ENCODE measurements around the gene ACYP2. TPM values are rescaled to one million over a fixed set of nuclear protein-coding genes. Genes with fewer than 3 reads are reported as not detected.

Gene ACYP2
- total RNA-seq, 1 donor from 2014 or later = 4.9 TPM

DNA sequence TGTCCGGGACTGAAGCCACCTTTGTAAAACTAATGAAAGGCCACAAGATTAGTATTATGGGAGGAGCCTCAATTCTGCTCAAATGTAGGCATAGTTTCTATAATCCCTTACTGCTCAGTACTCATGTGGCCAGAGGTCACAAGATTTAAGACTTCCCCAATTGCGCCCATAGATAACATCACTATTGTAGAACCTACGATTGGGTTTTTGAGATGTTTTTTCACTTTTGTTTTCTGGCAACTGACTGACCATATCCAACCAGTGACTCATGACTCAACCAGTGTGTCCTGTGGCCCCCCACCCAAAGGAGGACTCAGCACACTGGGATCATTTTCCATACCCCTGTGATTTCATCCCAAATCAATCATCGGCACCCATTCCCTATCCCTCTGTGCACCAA is 155.8 kb downstream of the ACYP2 start:
- H3K4me3 ChIP-seq (ENCODE audit: low read depth, low read length) = no peak overlapping the region
- TF ChIP-seq, protein P1, sequence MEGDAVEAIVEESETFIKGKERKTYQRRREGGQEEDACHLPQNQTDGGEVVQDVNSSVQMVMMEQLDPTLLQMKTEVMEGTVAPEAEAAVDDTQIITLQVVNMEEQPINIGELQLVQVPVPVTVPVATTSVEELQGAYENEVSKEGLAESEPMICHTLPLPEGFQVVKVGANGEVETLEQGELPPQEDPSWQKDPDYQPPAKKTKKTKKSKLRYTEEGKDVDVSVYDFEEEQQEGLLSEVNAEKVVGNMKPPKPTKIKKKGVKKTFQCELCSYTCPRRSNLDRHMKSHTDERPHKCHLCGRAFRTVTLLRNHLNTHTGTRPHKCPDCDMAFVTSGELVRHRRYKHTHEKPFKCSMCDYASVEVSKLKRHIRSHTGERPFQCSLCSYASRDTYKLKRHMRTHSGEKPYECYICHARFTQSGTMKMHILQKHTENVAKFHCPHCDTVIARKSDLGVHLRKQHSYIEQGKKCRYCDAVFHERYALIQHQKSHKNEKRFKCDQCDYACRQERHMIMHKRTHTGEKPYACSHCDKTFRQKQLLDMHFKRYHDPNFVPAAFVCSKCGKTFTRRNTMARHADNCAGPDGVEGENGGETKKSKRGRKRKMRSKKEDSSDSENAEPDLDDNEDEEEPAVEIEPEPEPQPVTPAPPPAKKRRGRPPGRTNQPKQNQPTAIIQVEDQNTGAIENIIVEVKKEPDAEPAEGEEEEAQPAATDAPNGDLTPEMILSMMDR (conservative IDR thresholded peaks at IDR 0.05; ENCODE audit: low read depth, low read length) = no peak
- no peak for DNase-seq (ENCODE audit: low read depth)

DNA sequence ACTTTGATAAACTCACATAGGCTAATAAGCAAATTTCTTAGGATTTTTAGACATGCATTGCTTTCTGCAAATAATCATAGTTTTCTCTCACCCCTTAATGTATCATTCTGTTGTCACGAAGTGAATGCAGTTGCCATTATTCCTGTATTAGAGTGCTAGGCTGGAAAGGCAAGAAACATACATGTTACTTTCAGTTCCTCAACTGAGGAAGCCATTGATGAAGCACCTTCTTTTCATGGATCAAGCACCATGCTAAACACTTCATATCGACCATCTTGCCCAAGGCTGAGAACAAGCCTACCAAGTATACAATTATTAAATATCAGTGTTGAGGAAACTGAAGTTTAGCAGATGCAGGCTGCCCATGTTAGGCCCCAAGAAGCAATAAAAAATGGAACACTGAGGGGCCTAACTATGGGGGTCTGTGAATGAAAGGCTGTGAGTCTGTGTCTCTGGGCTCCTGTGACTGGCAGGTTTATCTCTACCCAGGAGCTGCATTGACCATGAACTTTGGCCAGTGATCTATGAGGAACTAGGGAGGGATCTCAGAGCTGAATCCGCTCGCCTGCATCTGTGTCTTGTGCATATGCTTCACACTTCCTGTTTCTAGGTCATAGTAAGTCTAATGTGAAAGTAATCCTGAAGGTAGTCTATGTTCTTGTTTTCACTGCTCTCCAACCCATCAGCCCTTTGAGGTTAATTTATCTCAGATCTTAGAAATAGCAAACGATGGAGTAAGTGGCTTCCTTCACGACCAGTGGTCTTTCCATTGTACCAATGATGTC is 156.6 kb downstream of the ACYP2 start:
- TF ChIP-seq, protein P1 (conservative IDR thresholded peaks at IDR 0.05; ENCODE audit: low read depth, low read length) = no peak
- DNase-seq (ENCODE audit: low read depth) = no peak
- H3K4me3 ChIP-seq (ENCODE audit: low read depth, low read length) = no peak overlapping the region

DNA sequence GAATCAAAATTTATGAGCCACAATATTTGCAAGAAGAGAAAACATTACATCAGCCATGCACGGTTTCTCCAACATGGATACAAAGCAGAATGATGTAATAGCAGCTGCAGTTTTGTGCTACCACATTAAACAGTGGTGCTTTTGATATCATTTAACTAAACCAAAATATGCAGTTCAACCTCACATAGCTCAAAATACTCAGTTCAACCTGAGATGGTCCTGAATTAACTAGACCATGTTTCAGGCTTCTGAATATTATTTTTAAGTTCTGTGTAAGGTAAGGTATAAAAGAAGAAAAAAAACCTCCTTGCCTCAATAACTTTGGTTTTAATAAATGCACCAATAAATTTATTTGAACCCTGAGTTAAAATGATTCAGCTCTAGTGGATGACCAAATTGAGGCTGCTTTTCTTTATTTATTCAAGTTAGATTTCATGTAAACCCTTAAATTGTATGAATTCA is 159.4 kb downstream of the ACYP2 start:
- TF ChIP-seq, protein P1 (conservative IDR thresholded peaks at IDR 0.05; ENCODE audit: low read depth, low read length) = no peak
- DNase-seq (ENCODE audit: low read depth) = no peak
- no peak overlapping the region for H3K4me3 ChIP-seq (ENCODE audit: low read depth, low read length)

DNA sequence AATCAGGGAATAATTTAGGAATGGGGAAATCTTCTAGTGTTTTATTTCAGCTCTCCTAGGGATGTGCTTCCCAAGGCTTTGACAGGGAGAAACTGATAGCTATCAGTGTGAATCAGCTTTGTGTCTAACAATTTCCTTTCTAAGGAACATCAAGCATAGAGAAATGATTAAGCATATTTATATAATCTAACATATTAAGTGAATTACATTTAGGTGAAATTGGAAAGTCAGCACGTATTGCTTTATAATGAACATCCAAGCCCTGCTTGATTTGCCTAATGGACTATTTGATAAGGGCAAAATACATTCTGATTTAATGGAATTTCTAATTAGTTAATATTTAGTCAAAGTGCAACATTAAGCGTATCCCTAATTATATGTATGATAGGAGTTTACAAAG is 160.1 kb downstream of the ACYP2 start:
- TF ChIP-seq, protein P1 (conservative IDR thresholded peaks at IDR 0.05; ENCODE audit: low read depth, low read length) = no peak
- no peak for DNase-seq (ENCODE audit: low read depth)
- H3K4me3 ChIP-seq (ENCODE audit: low read depth, low read length) = no peak overlapping the region

DNA sequence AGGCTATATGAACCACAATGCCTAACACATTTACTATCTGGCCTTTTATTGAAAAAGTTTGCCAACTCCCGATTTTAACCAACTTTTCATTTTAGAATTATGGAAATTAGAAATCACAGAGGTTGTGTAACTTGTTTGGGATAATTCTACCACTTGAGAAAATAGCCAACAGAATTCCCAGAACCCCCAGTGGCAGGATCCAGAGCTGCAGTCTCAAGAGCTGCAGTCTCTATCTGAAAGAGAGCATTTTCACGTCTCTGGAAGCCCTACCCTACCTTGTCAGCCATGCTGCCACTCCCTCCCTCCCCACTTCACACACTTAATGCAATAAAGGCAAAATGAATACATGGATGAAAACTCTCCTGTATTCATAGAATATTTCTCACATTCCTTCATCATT is 164.0 kb downstream of the ACYP2 start:
- H3K4me3 ChIP-seq (ENCODE audit: low read depth, low read length) = no peak overlapping the region
- TF ChIP-seq, protein P1 (conservative IDR thresholded peaks at IDR 0.05; ENCODE audit: low read depth, low read length) = peak; percentile 43
- no peak for DNase-seq (ENCODE audit: low read depth)

DNA sequence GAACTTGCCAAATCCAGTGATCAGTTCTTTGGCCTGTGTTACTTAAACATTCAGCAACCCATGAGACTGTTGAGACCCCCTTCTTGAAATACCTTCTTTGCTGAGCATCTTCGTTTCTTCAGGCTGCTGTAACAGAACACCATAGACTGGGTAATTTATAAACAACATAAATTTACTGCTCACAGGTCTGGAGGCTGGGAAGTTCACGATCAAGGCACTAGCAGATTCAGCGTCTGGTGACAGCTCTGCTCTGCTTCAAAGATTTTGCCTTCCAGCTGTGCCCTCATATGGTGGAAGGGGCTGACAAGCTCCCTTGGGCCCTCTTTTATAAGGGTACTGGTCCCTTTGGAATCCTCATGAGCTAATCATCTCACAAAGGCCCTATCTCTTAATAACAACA is 169.4 kb downstream of the ACYP2 start:
- TF ChIP-seq, protein P1 (conservative IDR thresholded peaks at IDR 0.05; ENCODE audit: low read depth, low read length) = no peak

DNA sequence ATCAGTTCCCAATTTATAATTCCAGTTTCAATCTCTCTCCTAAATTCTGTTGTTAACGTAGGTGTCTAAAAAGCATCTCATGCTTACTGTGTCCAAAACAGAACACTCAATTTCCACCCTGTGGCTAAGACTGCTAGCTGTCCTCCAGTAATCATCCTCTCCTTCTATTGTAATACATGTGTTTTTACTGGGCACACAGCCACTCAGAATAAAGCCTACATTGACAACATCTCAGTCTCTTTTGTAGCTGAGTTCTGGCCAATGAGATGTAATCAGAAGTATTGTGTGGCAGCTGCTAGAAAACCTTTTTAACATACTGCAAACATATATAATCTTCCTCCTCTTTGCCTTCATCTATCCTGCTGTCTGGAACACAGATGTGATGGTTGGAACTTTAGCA is 170.0 kb downstream of the ACYP2 start:
- DNase-seq (ENCODE audit: low read depth) = no peak

More for the DNA sequence above, 169.4 kb downstream of the ACYP2 start:
- DNase-seq (ENCODE audit: low read depth) = no peak
- no peak overlapping the region for H3K4me3 ChIP-seq (ENCODE audit: low read depth, low read length)

More for the DNA sequence above, 170.0 kb downstream of the ACYP2 start:
- TF ChIP-seq, protein P1 (conservative IDR thresholded peaks at IDR 0.05; ENCODE audit: low read depth, low read length) = no peak
- no peak overlapping the region for H3K4me3 ChIP-seq (ENCODE audit: low read depth, low read length)
